Stimulated activated naive CD4-positive, alpha-beta T cell treated with Interleukin-2 at 50 U/mL for 16 hours (primary cell): Measurements from ENCODE around the gene NPDC1.
"Not testable (repeated sequence)": the region's sequence is repeated elsewhere in the genome, so short reads cannot be mapped to it uniquely, and the experiment has no call there.

Experiments
- DNase-seq: peaks from one replicate; lab custom pipeline; 2025; lab: John Stamatoyannopoulos, UW

Gene NPDC1

DNA sequence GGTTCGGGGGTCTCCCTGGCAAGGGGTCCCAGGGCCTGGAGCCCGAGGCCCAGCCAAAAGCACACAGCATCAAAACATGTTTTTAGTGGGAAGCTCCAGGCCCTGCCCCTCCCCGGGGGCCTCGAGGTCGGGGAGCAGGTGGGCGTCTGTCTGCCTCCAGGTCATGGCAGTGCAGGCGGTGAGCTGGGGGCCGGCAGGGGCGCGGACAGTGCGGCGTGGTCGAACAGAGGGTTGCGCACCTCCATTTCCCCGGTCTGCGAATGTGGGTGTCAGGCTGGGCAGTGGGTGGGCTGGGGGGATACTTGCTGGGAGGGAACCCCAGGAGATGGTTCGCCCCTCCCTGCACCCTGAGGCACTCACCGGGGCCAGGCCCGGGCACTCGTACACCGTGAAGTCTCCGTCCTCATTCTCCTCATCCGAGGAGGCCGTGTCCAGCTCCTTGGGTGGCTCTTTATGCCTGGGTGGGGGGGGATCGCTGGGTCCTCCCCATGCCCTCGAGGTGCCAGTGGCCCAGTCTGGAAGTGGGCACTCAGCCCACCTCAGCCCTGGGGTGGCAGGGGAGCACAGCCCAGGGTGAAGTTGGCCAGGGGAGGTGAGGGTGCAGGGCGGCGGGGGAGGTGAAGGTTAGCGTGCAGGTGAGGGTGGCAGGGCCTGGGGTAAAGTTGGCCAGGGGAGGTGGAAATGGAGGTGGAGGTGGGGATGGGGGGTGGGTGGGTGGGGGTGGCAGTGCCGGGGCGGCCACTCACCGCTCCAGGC, 6.2 kb downstream of the NPDC1 start:
- DNase-seq: no peak

- no peak for DNase-seq
Observed at GRCh38 chr9:137038916-137039315, 7.1 kb downstream of the NPDC1 start.

DNA sequence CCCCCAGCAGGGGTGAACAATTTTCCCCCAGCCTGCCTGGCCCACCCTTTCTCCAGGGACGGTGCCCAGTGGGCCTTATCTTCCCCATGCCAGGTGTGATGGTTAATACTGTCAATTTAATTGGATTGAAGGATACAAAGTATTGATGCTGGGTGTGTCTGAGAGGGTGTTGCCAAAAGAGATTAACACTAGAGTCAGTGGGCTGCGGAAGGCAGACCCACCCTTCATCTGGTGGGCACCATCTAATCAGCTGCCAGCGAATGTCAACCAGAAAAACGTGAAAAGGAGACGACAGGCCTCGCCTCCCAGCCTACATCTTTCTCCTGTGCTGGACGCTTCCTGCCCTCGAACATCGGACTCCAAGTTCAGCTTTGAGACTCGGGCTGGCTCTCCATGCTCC, 8.5 kb downstream of the NPDC1 start:
- DNase-seq: no peak

DNA sequence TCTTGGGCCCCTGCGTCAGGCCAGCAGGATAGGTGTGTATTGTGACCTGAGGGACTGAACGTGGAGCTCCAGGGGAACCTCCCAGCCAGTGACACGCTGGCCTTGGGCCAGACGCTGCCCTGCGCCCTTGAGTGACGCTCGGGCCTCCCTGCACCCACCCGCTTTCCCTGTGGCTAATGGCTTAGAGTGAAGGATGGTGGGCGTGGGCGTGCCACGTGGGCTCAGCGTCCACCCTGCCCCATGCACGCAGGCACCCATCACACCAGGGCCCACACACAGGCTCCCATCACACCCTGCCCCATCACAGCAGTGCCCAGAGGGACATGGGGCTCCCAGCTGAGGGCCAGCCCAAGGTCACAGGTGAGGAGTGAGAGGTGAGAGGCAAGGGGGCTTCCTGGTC, 8.9 kb downstream of the NPDC1 start:
- no peak for DNase-seq

DNA sequence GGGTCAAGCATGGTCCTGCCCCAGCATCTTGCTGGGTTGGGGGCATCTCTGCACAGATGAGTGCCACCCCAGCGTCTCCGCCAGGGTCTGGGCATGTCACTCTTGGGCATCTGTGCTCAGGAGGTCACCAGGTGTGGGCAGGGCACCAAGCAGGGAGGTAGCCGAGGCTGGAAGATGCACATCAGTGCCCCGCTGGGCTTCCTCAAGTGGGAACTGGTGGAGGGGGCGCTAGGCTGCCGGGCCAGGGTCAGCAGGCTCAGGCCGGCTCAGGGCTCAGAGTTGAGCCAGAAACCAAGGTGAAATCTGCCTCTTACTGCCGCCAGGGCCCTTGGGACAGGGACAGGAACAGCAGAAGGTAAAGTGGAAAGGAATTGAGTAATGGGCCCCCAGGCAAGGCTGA, 10.0 kb downstream of the NPDC1 start:
- no peak for DNase-seq

GRCh38 chr9:137035507-137035834, 10.5 kb downstream of the NPDC1 start:
- DNase-seq: no peak

- peak; percentile 83 for DNase-seq
Observed at GRCh38 chr9:137034709-137035506, 11.1 kb downstream of the NPDC1 start.

GRCh38 chr9:137034039-137034708, 11.8 kb downstream of the NPDC1 start:
- DNase-seq: no peak

DNA sequence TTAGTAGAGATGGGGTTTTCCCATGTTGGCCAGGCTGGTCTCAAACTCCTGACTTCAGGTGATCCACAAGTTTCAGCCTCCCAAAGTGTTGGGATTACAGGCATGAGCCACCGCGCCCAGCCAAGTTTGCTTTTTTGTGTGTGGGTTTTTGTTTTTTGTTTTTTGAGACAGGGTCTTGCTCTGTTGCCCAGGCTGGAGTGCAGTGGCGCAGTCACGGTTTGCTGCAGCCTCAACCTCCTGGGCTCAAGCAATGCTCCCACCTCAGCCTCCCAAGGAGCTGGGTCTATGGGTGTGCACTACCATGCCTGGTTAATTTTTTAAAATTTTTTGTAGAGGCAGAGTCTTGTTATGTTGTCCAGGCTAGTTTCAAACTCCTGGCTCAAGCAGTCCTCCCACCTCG, 12.5 kb downstream of the NPDC1 start:
- not testable (repeated sequence) for DNase-seq

DNA sequence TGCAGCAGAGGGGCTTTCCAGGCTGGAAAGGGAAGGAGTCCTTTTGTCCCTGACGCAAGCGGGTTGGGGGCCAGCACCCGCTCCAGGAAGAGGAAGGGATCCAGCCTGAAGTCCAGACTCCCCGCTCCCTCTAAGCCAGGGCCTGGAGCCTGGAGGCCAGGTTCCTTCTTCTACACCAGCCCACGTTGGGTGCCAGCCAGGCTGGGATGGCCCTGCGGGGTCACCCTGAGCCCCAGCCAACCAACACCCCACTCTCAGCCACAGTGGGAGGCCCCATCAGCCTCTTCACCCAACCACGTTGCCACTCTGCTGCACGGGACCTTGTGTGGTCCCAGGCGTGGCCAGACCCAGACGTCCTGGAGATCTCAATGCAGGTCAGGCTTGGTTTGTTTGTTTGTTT, 13.1 kb downstream of the NPDC1 start:
- DNase-seq: no peak

DNA sequence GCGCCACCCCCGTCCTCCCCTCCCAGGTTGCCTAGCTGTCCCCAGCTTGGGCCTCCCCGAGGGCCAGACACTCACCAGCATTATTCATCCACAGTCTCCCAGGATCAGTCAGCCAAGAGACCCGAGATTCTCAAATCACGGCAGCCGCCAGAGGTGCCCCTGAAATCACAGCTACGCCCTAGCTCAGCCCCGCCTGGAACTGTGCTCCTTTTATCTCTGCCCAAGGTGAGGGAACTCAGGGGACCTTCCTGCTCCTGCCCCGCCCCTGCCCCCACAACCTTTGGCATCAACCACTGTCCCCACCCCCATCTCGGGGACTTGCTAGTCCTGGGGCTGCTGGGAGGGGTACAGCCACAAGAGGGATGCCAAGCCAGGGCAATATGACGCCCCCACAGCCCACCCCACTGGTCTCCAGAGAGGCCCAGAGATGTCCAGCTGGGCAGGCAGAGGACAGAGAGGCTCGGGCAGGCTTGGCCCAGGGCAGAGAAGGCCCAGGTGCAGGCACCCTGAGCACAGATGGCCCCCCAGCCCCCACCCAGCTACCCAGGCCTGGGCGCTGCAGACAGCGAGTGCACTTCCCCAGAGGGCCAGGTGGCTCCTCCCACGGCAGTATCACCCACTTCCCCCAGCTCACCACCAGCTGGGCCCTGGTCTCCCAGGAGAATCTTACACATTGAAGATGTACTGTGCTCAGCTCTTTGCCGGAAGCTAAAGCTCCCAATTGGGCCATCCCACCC, 13.9 kb downstream of the NPDC1 start, which contains the start of gene FUT7:
FUT7 (minus strand) TSS at position 185 of the 737 bp plus-strand sequence; CDS start at position 88, 97 bp downstream.
- DNase-seq: peak; percentile 50

- DNase-seq: peak; percentile 71
Observed at GRCh38 chr9:137030538-137031527, 15.1 kb downstream of the NPDC1 start.

GRCh38 chr9:137030006-137030405, 16.0 kb downstream of the NPDC1 start:
- no peak for DNase-seq

- DNase-seq: peak; percentile 66
Observed at GRCh38 chr9:137029058-137029936, 16.7 kb downstream of the NPDC1 start.

DNA sequence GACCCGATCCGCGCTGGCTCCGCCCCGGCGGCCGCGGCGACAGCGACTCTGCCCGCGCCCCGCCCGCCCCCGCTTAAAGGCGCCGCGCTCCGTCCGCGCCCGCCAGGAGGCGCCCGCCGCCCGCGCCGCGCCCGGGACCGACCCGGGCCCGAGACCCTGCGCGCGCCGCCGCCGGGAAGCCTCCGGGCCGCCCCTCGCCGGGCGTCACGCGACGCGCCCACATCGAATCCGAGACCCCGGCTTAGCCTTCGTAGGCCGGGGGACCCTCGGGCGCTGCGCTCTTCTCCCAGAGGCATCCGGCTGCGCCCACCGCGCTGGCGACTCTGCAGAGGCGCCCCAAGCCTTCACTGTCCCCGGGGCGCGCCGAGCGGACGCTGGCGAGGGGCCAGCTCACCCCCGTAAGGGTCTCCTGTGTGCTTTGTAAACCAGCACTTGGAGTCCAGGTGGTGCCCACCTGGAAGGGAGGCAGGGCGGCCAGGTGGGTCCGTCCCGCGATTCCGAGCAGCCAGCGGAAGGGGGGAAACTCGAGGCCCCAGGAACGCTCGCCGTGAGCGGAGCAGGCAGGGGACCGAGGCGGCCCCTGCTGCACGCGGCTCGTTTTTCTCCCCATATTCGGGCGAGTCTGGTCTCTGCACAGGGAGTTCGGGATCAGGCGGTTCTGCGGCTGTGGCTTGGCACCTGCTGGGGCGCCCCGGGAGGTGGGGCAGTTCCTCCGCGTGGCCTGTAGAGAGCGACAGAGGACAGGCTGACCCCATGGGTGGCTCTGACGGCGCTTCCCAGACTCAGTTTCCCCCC, 17.5 kb downstream of the NPDC1 start:
- DNase-seq: peak; percentile 59

DNA sequence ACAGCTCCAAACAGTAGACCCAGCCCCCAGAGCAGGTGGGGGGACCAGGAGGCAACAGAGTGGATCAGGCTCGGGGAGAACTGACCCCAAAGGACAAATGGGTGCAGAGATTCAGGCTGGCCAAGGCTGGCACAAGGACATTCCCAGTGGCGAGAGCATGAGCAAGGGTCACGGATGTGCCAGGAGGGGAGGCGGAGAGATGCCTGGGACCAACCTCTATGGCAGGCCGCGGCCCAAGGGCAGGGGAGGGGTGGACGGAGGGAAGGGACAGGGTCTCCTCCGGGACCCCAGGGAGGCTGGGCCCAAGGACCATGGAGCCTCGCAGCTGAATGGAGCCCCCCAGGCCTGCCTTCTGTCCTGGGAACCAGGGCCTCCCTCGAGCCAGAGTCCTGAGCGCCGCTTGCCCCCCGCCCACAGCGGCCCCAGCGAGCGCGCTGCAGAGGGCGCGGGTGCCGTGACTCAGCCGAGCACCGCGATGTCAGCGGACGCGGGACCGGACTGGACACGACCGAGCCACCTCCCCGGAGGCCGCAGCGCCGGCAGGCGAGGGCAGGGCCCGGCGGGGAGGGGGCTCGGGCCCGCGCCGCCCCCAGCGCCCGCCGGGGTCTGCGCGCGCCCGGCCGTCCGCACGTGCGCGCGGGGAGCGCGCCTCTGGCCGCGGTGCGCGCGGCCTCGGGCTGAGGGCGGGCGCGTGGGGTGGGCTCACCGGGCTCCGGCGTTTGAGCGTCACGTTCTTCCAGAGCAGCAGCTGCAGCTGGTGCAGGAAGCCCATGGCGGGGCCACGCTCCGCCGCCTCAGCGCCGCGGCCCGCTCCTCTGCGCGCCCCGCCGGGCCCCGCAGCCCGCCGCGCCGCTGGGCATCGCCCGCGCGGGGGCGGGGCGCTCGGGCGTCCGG, 18.4 kb downstream of the NPDC1 start, which contains the start of gene ABCA2:
ABCA2 (minus strand) TSS at position 869 of the 894 bp plus-strand sequence; CDS start at position 772, 97 bp downstream.
- no peak for DNase-seq

GRCh38 chr9:137026828-137027227, 19.1 kb downstream of the NPDC1 start:
- no peak for DNase-seq

- DNase-seq: no peak
Observed at GRCh38 chr9:137026384-137026783, 19.6 kb downstream of the NPDC1 start.
